Measurements from ENCODE around the gene SLC45A1. TPM values are rescaled to one million over a fixed set of nuclear protein-coding genes. Genes with fewer than 3 reads are reported as not detected.

Gene SLC45A1
- total and polyA plus RNA-seq, 9 of the 15 experiments (the other 6 are each of a cell fraction or from before 2014, with no cell fraction given), result not detected

- Histone ChIP-seq H3K36me3 (ENCODE audit: control insufficient read depth, insufficient read depth, low read length) (peaks cover 84% of the 10 kb centered on the region), H3K4me1 (replicated peaks in 1 of 2; ENCODE audit: control insufficient read depth in 2 of 2, insufficient read depth in 2 of 2, low read length in 2 of 2) (peaks cover 0 to 14% of the 10 kb centered on the region in 2 experiments; a peak in 1 of 5 replicates)
- in situ Hi-C loops (cut with MboI), result no loop called here
These were observed 40.5 kb downstream of the SLC45A1 start for GRCh38 chr1:8358241-8358896.

More at GRCh38 chr1:8358241-8358896, 40.5 kb downstream of the SLC45A1 start:
- 95% methylated on average over 33 of the region's 46 CpGs for WGBS (ENCODE audit: insufficient coverage, low coverage, missing lambda C conversion rate)
- Histone ChIP-seq H3K9ac (ENCODE audit: insufficient read depth in 1 of 2, low read depth in 2 of 2, low read length in 2 of 2) (no peak overlapping the region), H3K4me3 (no peak overlapping the region), H3K79me2 (ENCODE audit: control insufficient read depth, insufficient read depth, low read length) (no peaks in the 10 kb centered on the region), H3K27ac (ENCODE audit: extremely low read depth, low read depth, low read length) (no peak overlapping the region), H3K27me3 (ENCODE audit: control insufficient read depth in 2 of 2, insufficient read depth in 2 of 2, low read length in 2 of 2) (no peaks in the 10 kb centered on the region; a peak in 1 of 5 replicates), H3K9me3 (replicated peaks; ENCODE audit: control insufficient read depth, insufficient read depth, low read depth, low read length) (no peaks in the 10 kb centered on the region), H2AFZ (ENCODE audit: low read depth, low read length) (no peak overlapping the region), H4K20me1 (replicated peaks; ENCODE audit: control insufficient read depth, insufficient read depth, low read length) (no peaks in the 10 kb centered on the region), H3K4me2 (ENCODE audit: insufficient read depth, low read length) (no peak overlapping the region), H3K9me1 (ENCODE audit: control insufficient read depth, insufficient read depth, low read length) (no peaks in the 10 kb centered on the region)
- ChIA-PET CTCF (ENCODE audit: low intra/inter-chr PET ratio) (no interaction called here), POLR2A (interaction anchor here (1.4 kb wide), 1 partner anchor 13 kb away, joined by 3 read pairs; no protein-coding TSS in a partner anchor)
- intact Hi-C loops (cut with micrococcal nuclease), result no loop called here
- TF ChIP-seq ZBTB33 (CRISPR knock-in tag; IDR thresholded peaks at IDR 0.05) (peak; percentile 30; the same call in 1 of the 2 replicates), RBM22 (IDR thresholded peaks at IDR 0.05; ENCODE audit: low read depth, low read length, poor library complexity, severe bottlenecking) (peak; percentile 73), MXI1 (IDR thresholded peaks at IDR 0.05; ENCODE audit: low read depth, low read length) (no peak), HMGN3 (IDR thresholded peaks at IDR 0.05; ENCODE audit: borderline replicate concordance, extremely low read depth, insufficient read length, low read depth, low read length) (peak; percentile 4), TRIM28 (IDR thresholded peaks at IDR 0.05) (no peak), CTCFL (IDR thresholded peaks at IDR 0.05; ENCODE audit: borderline replicate concordance, insufficient read depth, low read depth, low read length, poor library complexity, severe bottlenecking) (no peak)
- DNase-seq (ENCODE audit: extremely low read depth in 1 of 4, low spot score in 3 of 4) (no peak), FAIRE-seq (no peak), ATAC-seq (no peak)
- BruUV-seq (replicated peaks), result no TSS peak

All from K562 (cell line).